GM19452 (cell line): ENCODE data around the gene UBTD2.
"Not testable (repeated sequence)": the region's sequence is repeated elsewhere in the genome, so short reads cannot be mapped to it uniquely, and the experiment has no call there.

ENCODE experiments used
- ATAC-seq: cut with Tn5 transposase; IDR thresholded peaks from one replicate; pipeline ENCODE4 v1.9.1; 2021; ENCODE audit not compliant: unreplicated experiment

UBTD2 gene, protein sequence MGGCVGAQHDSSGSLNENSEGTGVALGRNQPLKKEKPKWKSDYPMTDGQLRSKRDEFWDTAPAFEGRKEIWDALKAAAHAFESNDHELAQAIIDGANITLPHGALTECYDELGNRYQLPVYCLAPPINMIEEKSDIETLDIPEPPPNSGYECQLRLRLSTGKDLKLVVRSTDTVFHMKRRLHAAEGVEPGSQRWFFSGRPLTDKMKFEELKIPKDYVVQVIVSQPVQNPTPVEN

DNA sequence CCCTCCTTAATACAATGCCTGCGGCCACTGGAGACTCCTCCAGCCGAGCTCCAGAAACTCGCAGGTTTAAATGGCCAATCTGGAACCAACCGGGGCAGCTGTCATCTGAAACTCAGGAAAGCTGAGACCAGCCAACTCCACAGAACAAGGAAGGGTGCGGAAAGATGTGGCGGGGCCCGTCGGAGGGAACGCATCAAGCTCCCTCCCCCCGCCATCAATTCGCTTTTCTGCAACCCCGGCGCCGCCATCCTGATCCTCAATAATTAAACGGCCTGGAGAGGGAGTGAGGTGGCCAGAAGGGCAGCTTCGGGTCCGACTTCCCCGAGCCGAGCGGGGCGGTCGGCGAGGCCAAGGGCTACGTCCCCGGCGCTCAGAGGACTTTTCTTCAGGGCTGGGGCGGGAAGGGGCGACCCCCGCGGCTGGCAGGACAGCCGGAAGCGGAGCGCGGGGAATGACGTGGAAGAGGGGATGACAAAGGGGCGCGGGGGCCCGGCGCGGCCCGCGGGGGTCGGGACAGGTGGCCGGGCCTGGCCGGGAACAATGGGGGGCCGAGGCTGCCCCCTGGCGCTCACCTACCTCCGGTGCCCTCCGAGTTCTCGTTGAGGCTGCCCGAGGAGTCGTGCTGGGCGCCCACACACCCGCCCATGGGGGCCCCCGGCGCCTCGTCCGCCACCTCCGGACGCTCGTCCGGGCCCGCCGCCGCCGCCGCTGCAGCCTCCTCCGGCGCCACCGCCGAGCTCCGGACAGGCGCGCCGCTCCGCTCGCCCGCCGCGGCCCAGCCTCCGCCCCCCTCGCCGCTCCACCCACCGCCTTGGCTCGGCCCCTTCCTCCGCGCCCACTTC, at the start of gene UBTD2:
UBTD2 (minus strand) TSS at position 745 of the 842 bp plus-strand sequence; CDS start at position 646, 99 bp downstream.
- ATAC-seq = peak; percentile 88

DNA sequence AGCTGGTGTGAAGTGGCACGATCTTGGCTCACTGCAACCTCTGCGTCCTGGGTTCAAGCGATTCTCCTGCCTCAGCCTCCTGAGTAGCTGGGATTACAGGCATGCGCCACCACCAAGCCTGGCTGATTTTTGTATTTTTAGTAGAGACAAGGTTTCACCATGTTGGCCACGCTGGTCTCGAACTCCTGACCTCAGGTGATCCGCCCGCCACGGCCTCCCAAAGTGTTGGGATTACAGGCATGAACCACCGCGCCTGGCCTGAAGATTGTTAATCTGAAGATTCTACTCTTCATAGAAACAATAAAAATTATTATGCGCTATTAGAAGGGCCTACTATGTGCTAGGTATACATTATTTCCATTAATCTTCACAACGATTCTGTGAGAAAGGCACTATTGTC, 43.3 kb upstream of the UBTD2 start:
- not testable (repeated sequence) for ATAC-seq

DNA sequence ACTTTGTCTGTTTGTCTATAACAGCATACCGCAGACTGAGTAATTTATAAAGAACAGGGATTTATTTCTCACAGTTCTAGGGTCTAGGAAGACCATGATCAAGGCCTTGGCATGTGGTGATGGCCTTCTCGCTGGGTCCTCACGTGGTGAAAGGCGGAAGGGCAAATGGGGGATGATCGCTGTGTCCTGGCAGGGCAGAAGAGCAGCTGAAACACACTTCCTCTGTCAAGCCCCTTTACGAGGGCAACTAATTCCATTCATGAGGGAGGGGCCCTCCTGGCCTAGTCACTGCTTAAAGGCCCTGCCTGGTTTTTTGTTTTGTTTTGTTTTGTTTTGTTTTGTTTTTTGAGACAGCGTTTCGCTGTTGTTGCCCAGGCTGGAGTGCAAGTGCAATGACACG, 41.9 kb upstream of the UBTD2 start:
- ATAC-seq = no peak

DNA sequence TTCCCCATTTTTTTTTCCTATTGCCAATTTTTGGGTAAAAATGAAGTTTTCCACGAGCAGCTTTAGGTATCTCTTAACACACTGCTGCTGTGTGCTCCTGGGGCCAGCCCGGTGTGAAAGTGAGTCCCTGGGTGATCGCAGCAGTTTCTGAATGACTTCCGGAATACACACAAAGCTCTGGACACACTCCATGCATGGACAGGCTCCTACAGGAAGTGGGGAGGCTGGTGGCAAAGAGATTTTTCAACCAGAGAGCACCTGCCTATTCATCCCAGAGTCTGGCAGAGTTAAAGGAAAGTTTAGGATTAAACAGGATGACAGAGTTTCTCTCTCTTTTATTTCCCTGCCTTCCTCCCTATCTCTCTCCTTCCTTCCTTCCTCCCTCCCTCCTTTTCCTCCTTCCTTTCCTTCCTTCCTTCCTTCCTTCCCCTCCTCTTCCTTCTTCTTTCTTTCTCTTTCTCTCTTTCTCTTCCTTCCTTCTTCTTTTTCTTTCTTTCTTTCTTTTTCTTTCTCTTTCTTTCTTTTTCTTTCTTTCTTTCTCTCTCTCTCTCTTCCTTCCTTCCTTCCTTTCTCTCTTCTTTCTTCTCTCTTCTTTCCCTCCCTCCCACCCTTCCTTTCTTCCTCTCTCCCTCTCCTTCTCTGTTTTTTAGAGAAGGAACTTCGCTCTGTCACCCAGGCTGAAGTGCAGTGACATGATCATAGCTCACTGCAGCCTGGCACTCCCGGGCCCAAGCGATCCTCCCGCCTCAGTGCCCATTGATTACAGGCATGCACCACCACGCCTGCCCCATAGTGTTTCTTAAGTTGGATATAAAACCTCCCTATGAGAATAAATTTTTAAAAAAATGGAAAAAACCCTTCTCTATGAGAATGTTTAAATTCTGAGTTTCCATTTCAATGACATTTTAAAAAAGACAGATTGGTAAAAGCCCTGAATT, 38.7 kb upstream of the UBTD2 start:
- ATAC-seq = peak; percentile 68

DNA sequence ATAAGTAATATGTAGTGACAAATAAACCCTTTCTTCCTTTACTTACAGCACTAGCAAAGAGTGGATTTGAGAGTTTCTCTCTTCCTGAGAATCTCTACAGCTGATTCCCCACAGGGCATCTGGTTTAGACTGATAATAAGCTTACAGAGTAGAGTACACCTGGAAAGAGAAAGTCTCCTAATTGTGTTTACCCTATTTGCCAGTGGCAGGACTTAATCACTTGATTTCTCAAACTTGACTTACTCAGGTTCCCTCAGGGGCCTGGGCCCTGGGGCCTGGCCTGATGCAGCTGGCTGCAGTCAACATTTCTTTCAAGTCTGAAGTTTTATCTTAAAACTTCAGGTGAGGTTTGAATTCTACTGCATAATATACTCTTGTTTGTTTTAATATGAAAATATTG, 38.0 kb upstream of the UBTD2 start:
- peak; percentile 34 for ATAC-seq

DNA sequence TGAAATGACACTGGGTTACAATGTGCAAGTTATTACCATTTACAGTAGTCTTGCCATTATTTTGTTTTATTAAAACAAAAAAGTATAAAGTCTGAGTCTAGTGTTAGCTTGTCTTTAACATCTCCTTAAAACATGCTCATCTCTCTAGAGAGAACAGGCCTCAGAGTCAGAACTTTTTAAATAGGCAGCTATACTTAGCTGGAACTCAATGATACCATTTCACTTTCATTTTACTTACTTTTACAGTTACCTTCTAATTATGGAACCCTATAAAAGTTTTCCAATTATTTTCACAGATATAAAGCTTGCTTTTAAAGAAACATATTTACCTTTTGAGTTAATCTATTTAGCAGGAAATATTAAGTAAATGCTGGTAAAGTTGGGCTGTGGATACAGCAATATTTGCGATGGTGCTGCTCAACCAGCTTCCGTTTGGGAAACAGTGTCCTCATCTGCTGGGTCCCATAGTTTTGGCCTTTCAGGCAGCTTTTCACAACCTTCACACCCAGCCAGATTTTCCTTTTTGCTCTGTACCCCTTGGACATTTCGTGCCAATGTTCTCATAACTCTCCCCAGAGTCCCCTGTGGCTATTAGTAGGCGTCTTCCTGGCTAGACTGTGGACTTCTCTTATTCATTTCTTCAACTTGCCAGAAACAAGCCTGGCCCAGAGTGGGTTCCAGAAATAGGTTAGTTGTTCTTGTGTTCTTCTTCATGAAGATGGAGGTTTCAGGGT, 36.3 kb upstream of the UBTD2 start:
- no peak for ATAC-seq

DNA sequence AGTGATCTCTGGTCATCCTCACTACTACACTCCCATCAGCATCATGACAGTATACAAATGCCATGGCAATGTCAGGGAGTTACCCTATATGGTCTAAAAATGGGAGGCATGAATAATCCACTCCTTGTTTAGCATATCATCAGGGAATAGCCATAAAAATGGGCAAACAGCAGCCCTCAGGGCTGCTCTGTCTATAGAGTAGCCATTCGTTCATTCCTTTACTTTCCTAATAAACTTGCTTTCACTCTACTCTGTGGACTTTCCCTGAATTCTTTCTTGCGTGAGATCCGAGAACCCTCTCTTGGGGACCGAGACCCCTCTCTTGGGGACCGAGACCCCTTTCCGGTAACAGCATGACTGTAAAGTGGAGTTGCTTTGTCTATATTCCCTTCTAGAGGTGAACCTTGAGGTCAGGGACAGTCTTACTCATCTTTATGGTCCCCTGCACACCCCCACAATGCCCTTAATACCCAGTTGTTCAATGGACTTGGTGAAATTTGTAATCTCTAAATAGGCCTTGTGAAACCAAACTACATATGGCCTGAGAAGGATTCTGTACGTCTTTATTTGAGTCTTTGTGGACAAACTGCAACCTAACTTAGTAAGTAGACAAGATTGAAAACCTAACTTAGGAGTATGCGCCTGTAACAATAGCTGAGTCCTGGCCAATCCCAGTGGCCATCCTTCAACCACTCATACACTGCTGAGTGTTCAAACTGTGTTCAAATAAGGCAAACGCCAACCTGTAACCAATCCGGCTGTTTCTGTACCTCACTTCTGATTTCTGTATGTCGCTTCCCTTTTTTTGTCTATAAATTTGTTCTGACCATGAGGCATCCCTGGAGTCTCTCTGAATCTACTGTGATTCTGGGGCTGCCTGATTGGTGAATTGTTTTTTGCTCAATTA, 32.3 kb upstream of the UBTD2 start:
- ATAC-seq = no peak

DNA sequence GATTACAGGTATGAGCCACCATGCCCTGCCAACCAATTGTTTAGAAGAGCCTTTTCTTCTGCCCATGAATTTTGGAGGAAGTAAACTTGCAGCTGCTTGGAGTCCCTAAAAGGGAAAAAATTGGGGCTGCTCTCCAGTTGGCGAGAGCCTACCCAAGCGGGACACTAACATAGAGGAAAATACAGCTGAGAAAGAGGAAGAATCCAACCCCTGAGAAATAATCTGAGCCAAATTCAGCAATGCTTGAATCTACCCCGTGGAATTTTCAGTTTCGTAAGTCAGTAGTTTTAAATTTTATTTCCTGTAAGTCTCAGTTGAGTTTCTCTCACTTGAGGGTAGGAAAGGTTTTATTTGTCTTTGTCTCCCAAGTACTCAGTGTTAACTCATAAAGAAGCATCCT, 30.4 kb upstream of the UBTD2 start:
- no peak for ATAC-seq

DNA sequence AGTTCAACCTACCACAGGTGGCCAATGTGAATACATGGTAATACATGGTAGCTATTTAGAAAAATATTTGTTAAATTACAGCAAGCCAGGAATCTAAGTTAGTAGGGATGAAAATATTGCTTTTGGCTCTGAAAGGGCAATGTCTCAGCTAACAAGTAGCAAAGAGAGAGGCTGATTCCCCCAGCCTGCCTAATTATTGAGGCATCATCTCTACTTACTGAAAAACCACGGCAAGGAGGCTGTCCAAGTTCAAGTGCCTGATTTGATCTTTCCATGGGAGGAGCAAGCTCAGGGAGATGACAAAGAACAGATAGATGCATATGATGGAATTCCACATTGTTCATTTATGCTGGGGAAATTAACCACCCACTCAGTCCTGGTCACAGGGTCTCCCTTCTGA, 28.7 kb upstream of the UBTD2 start:
- no peak for ATAC-seq

DNA sequence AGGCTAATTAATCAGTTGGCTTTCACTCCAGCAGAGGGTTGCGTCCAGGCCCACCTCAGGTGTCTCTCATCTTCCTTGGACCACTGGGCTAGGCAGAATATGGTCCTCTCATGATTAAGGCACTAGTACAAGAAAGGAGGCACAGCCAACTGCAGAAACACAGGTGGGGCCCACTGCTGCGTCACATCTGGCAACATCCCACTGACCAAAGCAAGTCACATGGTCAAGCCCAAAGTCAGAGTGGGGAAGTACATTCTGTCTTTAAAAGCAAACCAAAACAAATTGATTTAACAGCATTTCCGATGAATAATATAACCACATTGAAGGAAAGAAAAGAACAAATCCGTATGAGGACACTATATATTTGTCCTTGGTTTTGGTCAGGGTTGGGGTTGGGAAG, 28.0 kb upstream of the UBTD2 start:
- ATAC-seq = no peak

DNA sequence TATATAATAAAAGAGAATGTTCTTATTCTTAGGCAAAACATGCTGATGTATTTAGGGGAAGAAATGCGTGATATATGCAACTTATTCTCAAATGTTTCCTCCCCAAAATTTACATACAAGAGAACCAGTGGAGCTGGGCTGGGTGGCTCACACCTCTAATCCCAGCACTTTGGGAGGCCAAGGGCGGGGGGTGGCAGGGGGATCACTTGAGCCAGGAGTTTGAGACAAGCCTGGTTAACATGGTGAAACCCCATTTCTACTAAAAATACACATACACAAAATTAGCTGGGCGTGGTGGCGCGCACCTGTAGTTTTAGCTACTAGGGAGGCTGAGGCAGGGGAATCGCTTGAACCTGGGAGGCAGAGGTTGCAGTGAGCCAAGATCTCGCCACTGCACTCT, 27.5 kb upstream of the UBTD2 start:
- ATAC-seq = no peak

DNA sequence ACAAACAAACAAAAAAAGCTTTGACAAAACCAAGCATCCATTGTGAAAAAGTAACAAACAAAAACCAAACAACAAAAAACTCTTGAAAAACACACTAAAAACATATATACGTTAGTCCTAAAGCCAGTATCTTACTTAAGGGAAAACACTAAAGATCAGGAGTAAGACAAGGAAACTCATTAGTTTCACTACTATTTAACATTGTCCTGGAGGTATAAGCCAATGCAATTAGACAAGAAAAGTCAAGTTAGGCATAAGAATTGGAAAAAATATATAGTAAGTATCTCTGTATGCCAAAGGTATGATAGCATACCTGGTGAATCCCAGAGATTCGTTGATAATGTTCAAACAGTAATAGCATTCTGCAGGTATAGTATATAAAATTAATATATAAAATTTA, 21.8 kb upstream of the UBTD2 start:
- no peak for ATAC-seq

DNA sequence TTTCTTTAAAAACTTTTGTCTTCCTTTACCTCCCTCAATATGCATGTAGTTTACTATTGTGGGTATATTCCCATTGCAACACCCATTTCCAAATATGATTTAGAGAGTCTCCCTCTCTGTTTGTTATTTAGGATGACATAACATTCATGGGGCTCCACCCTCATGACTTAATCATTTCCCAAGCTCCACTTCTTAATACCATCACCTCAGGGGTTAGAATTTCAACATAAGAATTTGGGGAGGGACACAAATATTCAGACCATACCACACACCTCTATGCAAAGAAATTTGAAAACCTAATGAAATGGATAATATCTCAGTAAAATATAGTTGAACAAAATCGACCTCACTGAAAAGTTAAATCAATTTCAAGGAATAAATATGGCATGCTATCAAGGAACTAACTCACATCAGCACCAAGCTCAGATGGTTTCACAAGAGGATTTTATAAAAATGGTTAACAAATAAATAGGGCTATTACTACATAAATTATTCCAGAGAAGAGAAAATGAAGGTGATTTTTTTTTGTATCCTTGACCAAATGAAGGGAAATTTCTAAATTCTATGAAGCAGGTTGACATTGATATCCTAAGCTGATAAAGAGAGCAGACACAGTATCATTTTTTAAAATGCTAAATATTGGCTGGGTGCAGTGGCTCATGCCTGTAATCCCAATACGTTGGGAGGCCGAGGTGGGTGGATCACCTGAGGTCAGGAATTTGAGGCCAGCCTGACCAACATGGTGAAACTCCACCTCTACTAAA, 20.2 kb upstream of the UBTD2 start:
- ATAC-seq = no peak

DNA sequence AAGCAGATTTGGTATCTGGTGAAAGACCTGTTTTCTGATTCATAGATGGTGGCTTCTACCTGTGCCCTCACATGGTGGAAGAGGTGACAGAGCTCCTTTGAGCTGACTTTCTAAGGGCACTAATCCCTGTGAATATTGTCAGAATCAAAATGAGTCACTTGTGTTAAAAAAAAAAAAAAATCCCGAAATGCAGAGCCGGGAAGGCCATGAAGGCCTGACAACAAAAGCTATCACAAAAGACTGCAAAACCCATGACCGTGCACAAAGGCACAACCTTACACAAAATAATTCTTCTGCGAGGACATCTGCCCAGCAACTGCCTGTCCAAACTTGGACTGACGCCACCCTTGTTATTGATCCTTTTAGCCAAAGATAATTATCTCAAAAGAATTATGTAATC, 19.6 kb upstream of the UBTD2 start:
- ATAC-seq = no peak

DNA sequence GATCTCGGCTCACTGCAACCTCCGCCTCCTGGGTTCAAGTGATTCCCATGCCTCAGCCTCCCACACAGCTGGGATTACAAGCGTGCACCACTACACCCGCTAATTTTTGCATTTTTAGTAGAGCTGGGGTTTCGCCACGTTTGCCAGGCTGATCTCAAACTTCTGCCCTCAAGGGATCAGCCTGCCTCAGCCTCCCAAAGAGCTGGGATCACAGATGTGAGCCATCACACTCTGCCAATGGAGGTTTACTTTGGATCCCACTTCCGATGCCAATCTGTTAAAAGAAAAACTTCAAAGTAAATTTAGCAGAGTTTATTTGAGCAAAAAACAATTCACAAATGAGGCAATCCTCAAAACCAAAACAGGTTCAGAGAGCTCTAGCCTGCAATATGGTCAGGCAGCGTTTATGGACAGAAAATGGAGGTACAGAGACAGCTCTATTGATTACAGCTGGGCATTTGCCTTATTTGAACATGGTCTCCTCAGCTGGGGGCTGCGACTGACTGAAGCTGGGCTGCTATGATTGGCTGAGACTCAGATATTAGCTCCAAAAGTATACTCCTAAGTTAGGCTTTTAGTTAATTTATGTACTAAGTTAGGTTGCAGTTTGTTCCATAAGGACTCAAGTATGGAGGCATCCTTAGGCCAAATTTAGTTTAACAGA, 18.6 kb upstream of the UBTD2 start:
- ATAC-seq = no peak

DNA sequence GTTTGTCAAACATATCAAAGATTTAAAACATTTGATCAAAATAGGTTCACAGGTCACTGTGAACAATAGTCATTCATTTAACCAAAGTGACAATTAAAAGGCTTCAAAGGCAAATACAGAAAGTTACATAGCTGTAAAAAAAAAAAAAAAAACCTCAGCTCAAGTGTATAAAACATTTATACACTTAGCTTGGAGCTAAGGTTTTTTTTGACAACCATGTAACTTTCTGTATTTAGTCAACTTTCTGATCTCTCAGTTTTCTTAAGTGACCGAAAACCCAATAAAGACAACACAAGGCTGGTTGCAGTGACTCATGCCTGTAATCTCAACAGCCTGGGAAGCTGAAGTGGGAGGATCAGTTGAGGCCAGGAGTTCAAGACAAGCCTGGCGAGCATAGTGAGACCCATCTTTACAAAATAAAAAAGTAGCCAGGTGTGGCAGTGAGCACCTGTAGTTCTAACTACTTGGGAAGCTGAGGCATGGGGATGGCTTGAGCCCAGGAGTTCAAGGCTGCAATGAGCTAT, 16.4 kb upstream of the UBTD2 start:
- no peak for ATAC-seq

DNA sequence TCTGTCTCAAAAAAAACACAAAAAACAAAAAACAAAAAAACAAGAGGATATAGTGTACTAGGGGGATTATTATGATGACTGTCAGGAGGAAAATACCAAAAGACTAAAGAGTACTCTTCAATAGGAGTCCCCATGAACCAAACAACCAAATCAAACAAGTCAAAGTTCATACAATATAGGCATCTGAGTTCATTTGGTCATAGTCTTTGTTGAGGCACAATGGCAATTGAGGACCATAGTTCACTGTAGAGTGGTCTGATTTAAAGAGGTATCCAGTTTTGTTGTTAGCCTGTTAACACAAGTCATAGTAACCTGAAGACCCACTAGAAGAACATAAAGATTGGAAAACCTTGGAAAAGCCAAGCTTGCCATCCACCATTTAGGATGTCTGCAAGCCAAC, 11.3 kb upstream of the UBTD2 start:
- no peak for ATAC-seq

DNA sequence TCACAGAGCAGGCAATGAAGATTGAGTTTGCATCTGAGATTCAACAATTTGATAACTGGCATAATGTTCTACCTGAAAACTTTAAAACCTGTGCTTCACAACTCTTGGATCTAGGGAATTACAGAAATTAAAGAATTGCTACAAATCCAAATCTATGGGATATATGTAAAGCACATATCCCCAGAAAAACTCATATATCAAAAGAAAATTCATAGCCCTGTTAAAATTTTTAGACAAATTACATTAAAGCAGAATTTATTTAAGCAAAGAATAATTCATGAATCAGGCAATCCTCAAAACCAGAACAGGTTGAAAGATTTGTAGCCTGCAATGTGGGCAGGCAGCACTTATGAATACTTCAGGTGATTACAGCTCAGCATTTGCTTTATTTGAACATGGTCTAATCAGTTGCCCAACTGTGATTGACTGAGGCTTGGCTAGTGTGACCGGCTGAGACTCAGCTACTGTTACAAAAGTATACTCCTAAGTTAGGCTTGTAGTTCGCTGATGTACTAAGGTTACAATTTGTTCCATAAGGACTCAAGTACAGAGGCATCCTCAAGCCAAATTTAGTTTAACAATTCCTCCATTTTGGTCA, 10.3 kb upstream of the UBTD2 start:
- ATAC-seq = no peak
